SH-SY5Y (cell line): ENCODE measurements around the gene C8A.

ENCODE experiments used
- GATA2 ChIP-seq: IDR thresholded peaks from 2 replicates; pipeline ENCODE4 v1.6.1; 2011; ENCODE audit warnings: mild to moderate bottlenecking, low read depth, low read length
- GATA3 ChIP-seq: IDR thresholded peaks from 2 replicates; pipeline ENCODE4 v1.6.1; 2011; ENCODE audit warnings: low read depth, mild to moderate bottlenecking, low read length, moderate library complexity

- TF ChIP-seq GATA2, result no peak
- TF ChIP-seq GATA3, result no peak
These were observed 78.6 kb downstream of the C8A start for GRCh38 chr1:56933161-56933560.
